Esophagus muscularis mucosa (tissue), 2 donors: ENCODE results near the gene ZNF362.

Source experiments
- EP300 ChIP-seq: sonication (generic); formaldehyde crosslinking; IDR thresholded peaks from one replicate; pipeline ENCODE4 v1.6.1; 2017; ENCODE audit warnings: antibody characterized with exemption
- POLR2A ChIP-seq: fragments of 450-650 bp; IDR thresholded peaks from one replicate; pipeline ENCODE4 v1.6.1; 2017; ENCODE audit warnings: antibody characterized with exemption, moderate library complexity, mild to moderate bottlenecking, low read depth

GRCh38 chr1:33219886-33220661 lies 36.2 kb upstream of the ZNF362 start:
- no peak for TF ChIP-seq EP300
- no peak for TF ChIP-seq POLR2A
